SHP77 treated with DMSO at 0.1 percent for 48 hours (cell line): ENCODE measurements around the gene ZNF710.
"Not testable (repeated sequence)": the region's sequence is repeated elsewhere in the genome, so short reads cannot be mapped to it uniquely, and the experiment has no call there.

ENCODE experiments used
- DNase-seq: peaks from one replicate; lab custom pipeline; 2025; lab: John Stamatoyannopoulos, UW

Gene ZNF710

GRCh38 chr15:90101969-90102890, 101.1 kb downstream of the ZNF710 start, which contains the start of gene IDH2:
IDH2 (minus strand) TSS chr15:90102468; CDS start chr15:90102390, 78 bp downstream.
- DNase-seq = peak; percentile 48

GRCh38 chr15:90103701-90104329, 102.7 kb downstream of the ZNF710 start:
- DNase-seq = peak; percentile 83

- peak; percentile 34 for DNase-seq
Measured at GRCh38 chr15:90104551-90104950, 103.4 kb downstream of the ZNF710 start.

- DNase-seq = no peak
Measured at GRCh38 chr15:90105521-90105920, 104.4 kb downstream of the ZNF710 start.

GRCh38 chr15:90106522-90107117, 105.5 kb downstream of the ZNF710 start:
- peak; percentile 69 for DNase-seq

GRCh38 chr15:90108038-90108437, 106.9 kb downstream of the ZNF710 start:
- not testable (repeated sequence) for DNase-seq

GRCh38 chr15:90109163-90109751, 108.1 kb downstream of the ZNF710 start:
- DNase-seq = not testable (repeated sequence)

- DNase-seq = no peak
Measured at GRCh38 chr15:90113166-90113565, 112.0 kb downstream of the ZNF710 start.

- DNase-seq = no peak
Measured at GRCh38 chr15:90114451-90114901, 113.4 kb downstream of the ZNF710 start.

GRCh38 chr15:90115783-90116182, 114.7 kb downstream of the ZNF710 start:
- DNase-seq = no peak

GRCh38 chr15:90119367-90119766, 118.2 kb downstream of the ZNF710 start:
- DNase-seq = no peak

GRCh38 chr15:90121086-90121485, 120.0 kb downstream of the ZNF710 start:
- DNase-seq = no peak

- no peak for DNase-seq
Measured at GRCh38 chr15:90124507-90124906, 123.4 kb downstream of the ZNF710 start.

GRCh38 chr15:90126022-90126421, 124.9 kb downstream of the ZNF710 start:
- no peak for DNase-seq

- DNase-seq = peak; percentile 11
Measured at GRCh38 chr15:90126596-90127435, 125.7 kb downstream of the ZNF710 start.

- DNase-seq = no peak
Measured at GRCh38 chr15:90130291-90130690, 129.2 kb downstream of the ZNF710 start.
